ENCODE results near the gene NR2F2. TPM values are rescaled to one million over a fixed set of nuclear protein-coding genes. Genes with fewer than 3 reads are reported as not detected.

NR2F2 gene
- total RNA-seq, 1 experiment from 2014 or later = 3.1 TPM

GRCh38 chr15:96316953-96317629, 13.4 kb upstream of the NR2F2 start:
- no peak for DNase-seq (ENCODE audit: low spot score)

GRCh38 chr15:96320107-96320506, 10.4 kb upstream of the NR2F2 start:
- DNase-seq (ENCODE audit: low spot score) = no peak

- DNase-seq (ENCODE audit: low spot score) = no peak
Measured at GRCh38 chr15:96320703-96321638, 9.5 kb upstream of the NR2F2 start.

DNA sequence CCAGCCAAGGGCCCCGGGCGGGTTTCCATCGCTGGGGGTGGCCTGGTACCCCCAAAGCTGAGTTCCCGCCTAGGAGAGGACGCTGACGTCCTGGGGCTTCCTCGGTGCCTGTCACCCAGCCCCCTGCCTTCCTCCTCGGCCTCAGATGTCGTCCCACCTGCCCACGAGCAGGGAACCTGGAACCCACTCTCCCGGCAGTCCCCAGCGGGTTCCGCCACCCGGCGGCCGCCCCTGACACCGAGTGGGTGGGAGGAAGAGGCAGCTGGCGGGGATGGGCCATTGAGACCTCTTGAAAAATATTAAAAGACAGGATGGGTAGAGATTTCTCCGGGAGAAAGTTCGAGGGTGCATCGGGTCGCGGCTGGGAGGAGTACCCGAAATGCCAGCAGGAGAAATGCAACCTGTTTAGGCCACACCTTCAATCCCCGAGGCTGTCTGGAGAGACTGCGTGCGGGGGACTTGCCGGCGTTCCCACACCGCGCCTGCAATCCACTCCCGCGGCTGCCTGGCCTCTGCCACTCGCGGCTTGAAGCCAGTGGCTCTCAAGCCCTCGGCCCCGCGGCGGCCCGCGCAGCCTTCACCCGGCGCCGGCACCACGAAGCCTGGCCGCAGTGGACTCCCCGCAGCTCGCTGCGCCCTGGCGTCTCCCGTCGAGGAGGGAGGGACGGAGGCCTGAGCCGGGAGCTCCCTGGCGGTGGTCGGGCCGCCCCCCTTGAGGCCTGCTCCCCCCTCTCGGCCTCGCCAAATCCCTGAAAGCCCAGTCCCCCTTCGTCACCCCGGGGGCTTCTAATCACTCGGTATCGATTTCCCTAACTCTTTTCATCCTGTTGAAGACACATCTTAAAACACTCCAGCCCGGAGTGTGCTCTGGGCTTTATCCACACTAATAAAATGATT, 8.6 kb upstream of the NR2F2 start:
- DNase-seq (ENCODE audit: low spot score) = no peak

- DNase-seq (ENCODE audit: low spot score) = no peak
Measured at GRCh38 chr15:96322536-96323318, 7.8 kb upstream of the NR2F2 start.

GRCh38 chr15:96323319-96324145, 7.0 kb upstream of the NR2F2 start:
- no peak for DNase-seq (ENCODE audit: low spot score)

GRCh38 chr15:96324192-96324895, 6.2 kb upstream of the NR2F2 start:
- no peak for DNase-seq (ENCODE audit: low spot score)

DNA sequence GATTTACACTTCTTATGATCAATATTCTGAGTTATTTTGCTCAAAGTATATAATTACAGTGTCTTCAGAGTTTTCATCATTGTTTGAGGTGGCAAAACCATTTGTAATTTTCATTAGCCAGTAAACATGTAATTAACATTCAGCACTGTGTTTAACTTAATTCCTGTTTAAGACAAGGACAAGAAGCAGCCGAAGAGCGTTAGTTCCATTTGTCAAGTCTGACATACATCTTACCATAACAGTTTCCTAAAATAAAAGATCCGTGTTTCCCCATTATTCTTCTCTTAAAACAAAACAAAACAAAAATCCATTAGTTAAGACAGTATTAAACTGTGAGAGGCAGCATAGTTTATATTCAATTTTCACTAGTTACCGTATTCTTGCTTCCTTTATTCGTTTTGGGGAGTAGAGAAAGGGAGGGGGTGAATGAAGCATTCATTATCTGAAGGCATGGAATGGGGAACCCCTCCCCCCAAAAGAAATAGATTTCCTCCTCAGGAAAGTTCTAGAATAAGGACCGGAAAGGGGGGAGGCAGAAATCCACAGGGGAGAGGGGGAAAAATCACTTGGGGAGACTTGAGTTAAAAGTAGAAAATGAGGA, 5.5 kb upstream of the NR2F2 start:
- DNase-seq (ENCODE audit: low spot score) = no peak

DNA sequence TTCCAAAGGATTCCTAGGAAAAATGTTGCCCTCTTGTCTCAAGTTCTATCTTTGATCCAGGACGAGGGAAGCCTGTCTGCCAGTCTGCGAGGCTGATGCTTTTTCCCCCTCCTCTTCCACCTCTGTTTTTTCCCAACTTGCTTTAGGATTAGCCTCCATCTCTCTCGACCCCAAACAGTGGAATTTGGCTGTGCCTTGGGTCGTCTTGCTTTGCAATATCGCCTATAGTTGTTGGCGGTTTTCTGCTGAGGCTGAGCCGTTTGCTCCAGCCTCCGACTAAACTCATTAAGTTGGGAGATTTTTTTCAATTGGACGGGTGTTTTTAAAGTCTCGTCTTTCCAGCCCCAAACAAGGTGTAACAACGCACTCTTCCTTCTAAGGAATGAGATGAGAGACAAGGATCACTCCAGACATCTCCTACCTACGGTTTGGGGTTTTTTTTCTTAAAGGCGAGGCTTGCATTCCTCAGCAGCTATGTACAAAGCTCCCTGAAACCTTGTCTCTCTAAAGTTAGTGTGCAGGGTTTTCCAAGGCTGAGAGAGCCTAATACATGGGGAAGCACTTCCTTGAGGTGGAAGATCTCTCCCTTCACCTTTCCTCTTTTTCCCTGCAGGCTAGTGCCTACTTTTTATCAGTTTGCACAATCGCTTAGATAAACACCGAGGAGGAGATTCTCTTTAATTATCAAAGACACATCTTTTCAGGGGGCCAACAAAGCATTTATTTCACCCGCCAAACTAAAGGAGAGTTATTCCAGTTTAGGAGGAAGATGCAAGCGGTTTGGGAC, 4.8 kb upstream of the NR2F2 start:
- DNase-seq (ENCODE audit: low spot score) = no peak

- no peak for DNase-seq (ENCODE audit: low spot score)
Measured at GRCh38 chr15:96326328-96327154, 4.0 kb upstream of the NR2F2 start.

DNA sequence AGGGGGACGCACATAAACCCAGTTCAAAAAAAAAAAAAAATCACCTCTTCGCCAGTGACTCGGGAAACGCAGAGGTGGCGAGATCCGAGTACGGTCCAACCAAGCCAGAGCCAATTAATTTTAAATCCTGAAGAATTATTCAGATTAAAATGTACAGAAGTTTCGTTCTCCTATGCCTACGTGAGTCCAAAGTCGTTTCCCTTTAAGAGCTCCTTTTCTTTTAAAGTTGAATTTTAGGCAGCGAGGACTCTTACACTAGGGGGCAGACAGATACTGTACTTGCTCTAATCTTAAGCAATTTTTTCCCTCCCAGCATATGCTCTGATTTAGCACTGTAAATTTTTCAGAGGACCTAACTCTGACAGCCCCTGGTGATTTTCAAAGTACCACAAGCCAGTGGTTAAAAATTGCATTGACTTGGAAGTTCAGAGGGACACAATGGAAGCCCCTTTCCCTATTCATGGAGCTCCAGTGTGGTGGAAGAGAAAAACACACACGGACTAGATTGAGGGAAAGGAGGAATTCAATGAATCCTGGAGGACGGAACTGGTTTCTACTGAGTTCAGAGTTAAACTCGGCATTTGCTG, 3.3 kb upstream of the NR2F2 start:
- peak; percentile 83 for DNase-seq (ENCODE audit: low spot score)

GRCh38 chr15:96328181-96328876, 2.2 kb upstream of the NR2F2 start:
- no peak for DNase-seq (ENCODE audit: low spot score)

GRCh38 chr15:96328877-96329195, 1.7 kb upstream of the NR2F2 start:
- no peak for DNase-seq (ENCODE audit: low spot score)

DNA sequence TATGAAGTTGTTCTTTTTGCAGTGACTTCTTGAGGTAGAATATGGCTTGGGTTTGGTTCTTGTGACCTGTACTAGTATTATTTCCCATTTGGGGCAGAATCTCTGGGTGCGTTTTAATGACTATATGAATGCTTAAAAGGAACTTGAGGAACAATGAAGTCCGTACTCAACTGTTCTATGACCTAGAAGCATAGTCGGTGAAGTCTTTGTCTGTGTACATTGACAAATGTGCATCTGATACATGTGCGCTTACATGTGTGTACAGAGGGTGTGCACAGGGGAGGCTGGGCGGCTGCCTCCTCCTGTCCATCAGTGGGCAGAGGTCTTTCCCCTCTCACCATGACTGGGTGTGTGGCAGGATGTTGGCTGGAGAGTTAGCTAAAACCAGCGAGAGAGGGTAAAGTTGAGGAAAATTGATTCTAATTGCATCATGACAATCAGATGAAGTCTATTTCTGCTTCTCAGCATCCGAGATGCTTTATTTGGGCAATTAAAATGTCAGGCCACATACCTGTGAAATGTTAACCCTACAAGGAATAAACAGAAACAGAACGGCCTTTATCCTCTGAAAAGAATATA, 1.0 kb upstream of the NR2F2 start:
- no peak for DNase-seq (ENCODE audit: low spot score)

GRCh38 chr15:96330064-96330449, 443 bp upstream of the NR2F2 start:
- DNase-seq (ENCODE audit: low spot score) = peak; percentile 36
